Smooth muscle cell (in vitro differentiated cells): ENCODE results near the gene TCF4. TPM values are rescaled to one million over a fixed set of nuclear protein-coding genes. Genes with fewer than 3 reads are reported as not detected.

Experiments
- DNase-seq: peaks from one replicate; lab custom pipeline; 2025; ENCODE audit not compliant: unreplicated experiment; lab: John Stamatoyannopoulos, UW
- H2AFZ ChIP-seq: fragments of 200-600 bp; sonication (generic); 2 replicates; pipeline ENCODE4 v1.6.0; 2016; ENCODE audit warnings: antibody characterized with exemption, low read depth, mild to moderate bottlenecking
- H3F3A ChIP-seq: fragments of 200-600 bp; sonication (generic); 2 replicates; pipeline ENCODE4 v1.6.0; 2017; ENCODE audit warnings: antibody characterized with exemption, low read depth
- H3K27ac ChIP-seq: fragments of 200-600 bp; sonication (generic); 2 replicates; pipeline ENCODE4 v1.5.1; 2016; ENCODE audit warnings: low read depth, mild to moderate bottlenecking
- H3K27me3 ChIP-seq: fragments of 200-600 bp; sonication (generic); 2 replicates; pipeline ENCODE4 v1.6.1; 2016; ENCODE audit warnings: low read depth, mild to moderate bottlenecking
- H3K36me3 ChIP-seq: fragments of 200-600 bp; sonication (generic); 2 replicates; pipeline ENCODE4 v1.5.1; 2016; ENCODE audit warnings: low read depth
- H3K4me1 ChIP-seq: fragments of 200-600 bp; sonication (generic); 2 replicates; pipeline ENCODE4 v1.5.1; 2016; ENCODE audit warnings: low read depth
- H3K4me2 ChIP-seq: fragments of 200-600 bp; sonication (generic); 2 replicates; pipeline ENCODE4 v1.6.0; 2016; ENCODE audit warnings: mild to moderate bottlenecking
- H3K4me3 ChIP-seq: fragments of 200-600 bp; sonication (generic); 2 replicates; pipeline ENCODE4 v1.5.1; 2016; ENCODE audit warnings: mild to moderate bottlenecking
- H3K79me2 ChIP-seq: fragments of 200-600 bp; sonication (generic); 2 replicates; pipeline ENCODE4 v1.6.0; 2016; ENCODE audit warnings: low read depth, mild to moderate bottlenecking
- H3K9ac ChIP-seq: fragments of 200-600 bp; sonication (generic); 2 replicates; pipeline ENCODE4 v1.6.0; 2016; ENCODE audit warnings: low read depth
- H3K9me3 ChIP-seq: fragments of 200-600 bp; sonication (generic); replicated peaks from 2 replicates; pipeline ENCODE4 v1.5.1; 2016; ENCODE audit warnings: low read depth
- H4K20me1 ChIP-seq: fragments of 200-600 bp; sonication (generic); 2 replicates; pipeline ENCODE4 v1.6.0; 2016; ENCODE audit warnings: low read depth
- WGBS: methylation state at CpG from one replicate; pipeline ENCODE4 v1.1.7; 2016; ENCODE audit warnings: low lambda C conversion rate; 5-methylcytosine and 5-hydroxymethylcytosine counted together
- polyA plus RNA-seq: library from polyadenylated mRNA; unstranded; fragments of >200 nt; fragmentation: Nextera tagmentation; extraction: Ambion mirVana; gene quantifications from 2 replicates; pipeline ENCODE4 v1.2.1, GENCODE V29; 2016
- total RNA-seq: library from RNA; depleted of rRNA; stranded (reverse); fragments of >200 nt; gene quantifications from 2 replicates; pipeline ENCODE4 v1.2.3, GENCODE V29; 2014
- TF ChIP-seq, protein P1 (sequence below): fragments of 200-600 bp; sonication (generic); IDR thresholded peaks from 2 replicates; pipeline ENCODE4 v1.5.1; 2017; ENCODE audit warnings: borderline replicate concordance, mild to moderate bottlenecking, antibody characterized with exemption; ENCODE audit not compliant: insufficient read depth, poor library complexity, severe bottlenecking

TCF4 gene
- total and polyA plus RNA-seq, 2 experiments from 2014 or later, result 105 to 120 TPM

DNA sequence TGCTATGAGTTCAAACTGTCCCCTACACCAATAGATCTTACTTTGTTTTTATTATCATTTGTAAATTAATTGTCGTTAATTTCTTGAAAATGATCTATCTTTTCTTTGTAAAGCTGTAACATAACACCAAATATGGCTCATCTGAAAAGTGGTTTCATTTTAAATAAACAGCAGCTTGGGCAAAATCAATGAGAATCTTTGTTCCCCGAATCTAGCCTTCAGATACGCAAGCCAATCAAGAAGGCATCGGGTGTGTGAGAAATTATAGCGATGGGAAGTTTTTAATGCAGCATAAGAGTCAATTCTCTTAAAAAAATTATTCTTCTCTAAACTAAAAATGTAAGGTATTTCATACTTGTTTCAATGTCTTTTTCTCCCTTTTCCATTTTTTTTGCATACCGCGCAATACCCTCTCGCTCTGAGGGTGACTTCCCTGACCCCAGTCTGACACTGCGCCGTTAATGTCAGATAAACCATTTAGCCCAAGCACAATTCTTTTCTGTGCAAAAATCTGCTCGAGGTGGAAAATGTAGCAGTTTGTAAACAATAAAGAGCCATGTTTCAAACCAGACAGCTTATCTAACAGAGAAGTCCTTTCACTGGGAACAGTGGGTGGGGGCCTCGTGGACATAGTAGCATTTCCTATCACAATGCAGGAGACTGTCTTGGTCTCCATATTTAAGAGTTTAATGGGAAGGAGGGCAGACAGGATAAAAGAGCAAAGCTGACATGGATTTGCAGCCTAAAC, 129.4 kb downstream of the TCF4 start:
- H3K9me3 ChIP-seq, result no peaks in the 10 kb centered on the region
- H3K27me3 ChIP-seq, result no peaks in the 10 kb centered on the region
- no peak overlapping the region for H3K4me3 ChIP-seq
- 77% methylated on average over 12 of the region's 12 CpGs for WGBS
- H3K79me2 ChIP-seq, result peaks cover 95% of the 10 kb centered on the region
- H3K4me1 ChIP-seq, result peaks cover 15% of the 10 kb centered on the region
- no peak overlapping the region for H3K9ac ChIP-seq
- DNase-seq, result no peak
- H3F3A ChIP-seq, result no peaks in the 10 kb centered on the region
- TF ChIP-seq, protein P1, sequence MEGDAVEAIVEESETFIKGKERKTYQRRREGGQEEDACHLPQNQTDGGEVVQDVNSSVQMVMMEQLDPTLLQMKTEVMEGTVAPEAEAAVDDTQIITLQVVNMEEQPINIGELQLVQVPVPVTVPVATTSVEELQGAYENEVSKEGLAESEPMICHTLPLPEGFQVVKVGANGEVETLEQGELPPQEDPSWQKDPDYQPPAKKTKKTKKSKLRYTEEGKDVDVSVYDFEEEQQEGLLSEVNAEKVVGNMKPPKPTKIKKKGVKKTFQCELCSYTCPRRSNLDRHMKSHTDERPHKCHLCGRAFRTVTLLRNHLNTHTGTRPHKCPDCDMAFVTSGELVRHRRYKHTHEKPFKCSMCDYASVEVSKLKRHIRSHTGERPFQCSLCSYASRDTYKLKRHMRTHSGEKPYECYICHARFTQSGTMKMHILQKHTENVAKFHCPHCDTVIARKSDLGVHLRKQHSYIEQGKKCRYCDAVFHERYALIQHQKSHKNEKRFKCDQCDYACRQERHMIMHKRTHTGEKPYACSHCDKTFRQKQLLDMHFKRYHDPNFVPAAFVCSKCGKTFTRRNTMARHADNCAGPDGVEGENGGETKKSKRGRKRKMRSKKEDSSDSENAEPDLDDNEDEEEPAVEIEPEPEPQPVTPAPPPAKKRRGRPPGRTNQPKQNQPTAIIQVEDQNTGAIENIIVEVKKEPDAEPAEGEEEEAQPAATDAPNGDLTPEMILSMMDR, result no peak
- no peak overlapping the region for H2AFZ ChIP-seq
- H3K27ac ChIP-seq, result peak overlapping the region; percentile 47
- H3K4me2 ChIP-seq, result peak overlapping the region; percentile 50
- peaks cover 75% of the 10 kb centered on the region for H4K20me1 ChIP-seq
- peaks cover 17% of the 10 kb centered on the region for H3K36me3 ChIP-seq

DNA sequence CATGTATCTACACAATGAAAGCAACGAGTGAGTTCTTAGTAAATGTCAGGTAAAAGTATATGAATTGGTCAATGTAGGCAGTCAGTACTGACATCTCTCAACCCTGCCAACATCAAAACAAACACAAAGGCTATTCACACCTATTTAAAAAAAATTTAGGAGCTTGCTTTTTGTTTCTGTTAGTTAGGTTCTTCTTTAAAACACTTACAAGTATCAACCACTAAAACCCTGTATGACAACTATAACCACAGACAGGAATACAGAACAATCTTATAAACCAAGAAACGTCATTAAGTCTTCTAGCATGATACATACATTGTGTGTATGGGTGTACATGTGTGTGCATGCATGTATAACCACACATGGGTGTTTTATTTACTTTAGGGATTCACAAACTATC, 131.0 kb downstream of the TCF4 start:
- Histone ChIP-seq H3K27ac (no peak overlapping the region), H3K79me2 (peaks cover 95% of the 10 kb centered on the region), H3K9ac (no peak overlapping the region), H3K36me3 (peaks cover 11% of the 10 kb centered on the region), H3K4me2 (no peak overlapping the region), H4K20me1 (peaks cover 81% of the 10 kb centered on the region), H3K4me3 (no peak overlapping the region), H3K27me3 (no peaks in the 10 kb centered on the region), H3F3A (no peaks in the 10 kb centered on the region), H3K4me1 (peaks cover 15% of the 10 kb centered on the region), H2AFZ (no peak overlapping the region), H3K9me3 (no peaks in the 10 kb centered on the region)
- 77% methylated on average over 2 of the region's 2 CpGs for WGBS
- TF ChIP-seq, protein P1, result no peak
- DNase-seq, result no peak

DNA sequence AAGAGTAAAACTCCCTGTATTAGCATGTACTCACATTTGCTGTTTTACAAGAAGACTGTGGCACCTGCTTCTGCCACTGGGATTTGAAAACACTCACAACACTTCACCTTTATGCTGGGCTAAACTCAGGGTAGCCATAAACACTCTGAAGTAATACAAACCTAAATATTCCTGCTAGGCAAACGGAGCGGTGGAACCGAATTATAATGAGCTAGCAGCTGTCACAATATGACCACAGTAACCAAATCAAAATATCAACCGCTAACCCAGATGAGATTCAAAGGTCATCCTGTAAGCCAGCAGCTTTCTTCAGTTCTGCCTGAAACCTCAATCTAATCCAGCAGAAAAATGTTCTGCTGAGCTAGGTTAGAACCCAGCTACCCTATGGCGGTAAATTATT, 132.1 kb downstream of the TCF4 start:
- peaks cover 97% of the 10 kb centered on the region for H3K79me2 ChIP-seq
- TF ChIP-seq, protein P1, result no peak

DNA sequence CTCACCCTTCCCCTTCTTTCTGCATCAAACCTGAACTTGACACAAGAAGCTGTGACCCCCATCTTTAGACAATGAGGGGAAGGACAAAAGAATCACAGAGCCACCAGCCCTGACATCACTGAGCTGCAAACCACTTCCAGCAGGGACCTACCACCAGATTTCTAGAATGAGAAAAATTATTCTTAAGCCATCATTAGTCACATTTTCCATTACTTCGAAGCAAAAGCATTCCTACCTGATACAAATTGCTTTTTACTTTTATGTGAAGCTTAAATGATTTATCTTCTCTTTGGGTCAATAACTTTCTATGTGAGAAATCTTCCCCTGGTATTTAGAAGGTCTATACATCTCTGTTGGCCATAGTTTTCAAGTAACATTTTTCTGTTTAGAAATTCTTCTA, 134.8 kb downstream of the TCF4 start:
- Histone ChIP-seq H3K27ac (no peak overlapping the region), H3K4me2 (no peak overlapping the region), H3K9me3 (no peaks in the 10 kb centered on the region), H3K9ac (no peak overlapping the region), H3K27me3 (no peaks in the 10 kb centered on the region), H3K79me2 (peaks cover 97% of the 10 kb centered on the region), H3K4me1 (no peaks in the 10 kb centered on the region), H3K4me3 (no peak overlapping the region), H3K36me3 (no peaks in the 10 kb centered on the region), H4K20me1 (peaks cover 80% of the 10 kb centered on the region), H2AFZ (no peak overlapping the region), H3F3A (no peaks in the 10 kb centered on the region)
- WGBS, result 93% methylated on average over 1 of the region's 1 CpG
- TF ChIP-seq, protein P1, result no peak
- no peak for DNase-seq

More for the DNA sequence above, 132.1 kb downstream of the TCF4 start:
- H3K4me3 ChIP-seq, result no peak overlapping the region
- no peak overlapping the region for H3K27ac ChIP-seq
- H3K9me3 ChIP-seq, result no peaks in the 10 kb centered on the region
- H3K36me3 ChIP-seq, result peaks cover 11% of the 10 kb centered on the region
- peaks cover 84% of the 10 kb centered on the region for H4K20me1 ChIP-seq
- H3K27me3 ChIP-seq, result no peaks in the 10 kb centered on the region
- peaks cover 15% of the 10 kb centered on the region for H3K4me1 ChIP-seq
- no peak for DNase-seq
- H2AFZ ChIP-seq, result no peak overlapping the region
- 86% methylated on average over 5 of the region's 5 CpGs for WGBS
- no peak overlapping the region for H3K4me2 ChIP-seq
- H3F3A ChIP-seq, result no peaks in the 10 kb centered on the region
- no peak overlapping the region for H3K9ac ChIP-seq
